Right ventricle myocardium superior (tissue), 1 donor: ENCODE data around the gene FRS3. TPM values are rescaled to one million over a fixed set of nuclear protein-coding genes. Genes with fewer than 3 reads are reported as not detected.

Source experiments
- ATAC-seq: fragments of 200-7000 bp; cut with Tn5 transposase; one replicate; pipeline ENCODE4 v1.9.1; 2020; ENCODE audit warnings: mild to moderate bottlenecking; ENCODE audit not compliant: poor library complexity
- DNase-seq: peaks from one replicate; pipeline ENCODE4 v3.0.0-alpha.2; 2020
- intact Hi-C: fragments of 100-400 bp; cut with DNase I; formaldehyde crosslinking; loops from one replicate; pipeline ENCODE4 v1.11.2; 2022
- total RNA-seq: library from RNA; stranded (reverse); fragmentation: NEBNext Ultra II Directional; extraction: Animal tissue kit (Norgen Biotek cat#: 25700); gene quantifications from one replicate; pipeline ENCODE4 v1.2.1, GENCODE V29; 2021
- donor health status: DM: no; HTN: yes; CAD: no; lungs with severe emphysema.

Gene FRS3
- total RNA-seq, 1 donor from 2014 or later = 4.8 TPM

DNA sequence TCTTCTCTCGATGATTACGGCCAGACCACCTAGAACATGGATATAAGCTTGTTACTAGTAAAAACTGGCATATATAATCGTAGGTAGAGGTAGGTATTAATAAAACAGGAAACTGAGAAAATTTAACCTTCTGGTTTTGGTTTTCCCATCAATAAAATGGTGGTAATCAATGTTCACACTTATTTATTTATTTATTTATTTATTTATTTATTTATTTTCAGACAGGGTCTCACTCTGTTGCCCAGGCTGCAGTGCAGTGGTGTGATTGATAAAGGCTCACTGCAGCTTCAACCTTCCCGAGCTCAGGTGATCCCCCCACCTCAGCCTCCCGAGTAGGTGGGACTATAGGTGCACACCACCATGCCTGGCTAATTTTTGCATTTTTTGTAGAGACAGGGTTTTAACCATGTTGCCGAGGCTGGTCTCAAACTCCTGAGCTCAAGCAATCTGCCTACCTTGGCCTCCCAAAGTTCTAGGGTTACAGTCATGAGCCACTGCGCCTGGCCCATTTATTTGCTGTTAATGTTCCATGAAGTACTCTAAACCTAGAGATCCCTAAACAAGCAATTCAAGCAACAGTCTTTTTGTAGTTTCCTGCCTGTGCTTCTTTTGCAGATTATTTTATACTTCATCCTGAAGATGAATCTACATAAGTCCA lies 19.3 kb upstream of the FRS3 start:
- intact Hi-C loops = loop anchor here (10.0 kb wide), 1 partner anchor 96 kb away; the partner anchor contains the start of gene USP49
- DNase-seq (no peak), ATAC-seq (no peak)

DNA sequence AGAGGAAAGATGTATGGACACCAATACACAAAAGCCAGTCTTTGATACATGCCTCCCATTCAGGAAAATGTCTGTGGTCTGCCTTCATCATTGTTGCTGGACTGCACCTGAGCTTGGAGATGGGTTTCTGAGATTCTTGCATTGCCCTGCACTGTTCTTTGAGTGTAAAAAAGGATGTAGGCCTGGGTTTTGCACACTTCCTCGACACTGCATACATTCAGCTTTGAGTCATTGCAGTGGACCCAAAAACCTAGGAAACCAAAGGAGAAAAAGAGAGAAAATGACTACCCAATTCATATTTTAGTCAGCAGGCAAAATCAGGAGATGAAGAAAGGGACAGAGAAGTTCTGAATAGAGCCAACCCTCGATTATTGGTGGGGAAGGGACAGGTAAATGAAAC lies 16.8 kb upstream of the FRS3 start:
- no peak for ATAC-seq
- intact Hi-C loops = loop anchor here (10.0 kb wide), 1 partner anchor 98 kb away; the partner anchor contains the start of gene USP49

DNA sequence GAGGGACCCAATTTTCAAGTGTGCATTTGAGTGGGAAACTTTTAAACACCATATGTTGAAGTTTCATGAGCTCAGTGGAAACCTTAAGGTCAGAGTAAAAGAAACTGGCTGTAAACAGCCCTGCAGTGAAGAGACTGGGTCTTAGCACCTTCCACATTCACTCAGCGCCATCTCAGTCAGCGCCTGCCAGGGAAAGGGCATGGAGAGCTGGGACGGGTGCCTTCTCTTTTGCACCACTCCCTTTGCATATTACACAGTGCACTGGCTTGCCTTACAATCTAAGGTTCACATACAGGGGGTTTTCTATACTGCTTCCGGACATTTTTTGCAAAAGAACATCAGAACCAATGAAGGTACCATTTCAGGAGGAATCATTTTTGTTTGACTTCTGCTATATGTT lies 12.3 kb upstream of the FRS3 start:
- peak; percentile 42 for DNase-seq
- ATAC-seq = no peak
- intact Hi-C loops = loop anchor here (10.0 kb wide), 1 partner anchor 103 kb away; the partner anchor contains the start of gene USP49

More for the DNA sequence above, 16.8 kb upstream of the FRS3 start:
- DNase-seq = no peak

DNA sequence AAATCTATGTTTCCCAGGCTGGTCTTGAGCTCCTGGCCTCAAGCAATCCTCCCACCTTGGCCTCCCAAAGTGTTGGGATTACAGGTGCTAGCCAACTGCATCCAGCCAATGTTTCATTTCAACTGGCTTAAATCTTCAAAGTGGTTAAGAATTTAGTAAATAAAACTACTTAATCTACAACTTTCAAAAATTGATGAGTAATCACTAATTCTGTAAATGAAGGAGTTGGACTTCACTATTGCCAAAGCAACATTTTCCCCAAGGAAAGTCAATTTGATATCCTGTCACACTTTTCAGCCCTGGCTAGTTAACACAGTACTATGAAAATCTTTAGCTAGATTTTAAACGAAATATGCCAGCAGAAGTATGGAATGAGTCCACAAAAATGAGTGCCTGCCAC lies 11.6 kb upstream of the FRS3 start:
- no peak for ATAC-seq

DNA sequence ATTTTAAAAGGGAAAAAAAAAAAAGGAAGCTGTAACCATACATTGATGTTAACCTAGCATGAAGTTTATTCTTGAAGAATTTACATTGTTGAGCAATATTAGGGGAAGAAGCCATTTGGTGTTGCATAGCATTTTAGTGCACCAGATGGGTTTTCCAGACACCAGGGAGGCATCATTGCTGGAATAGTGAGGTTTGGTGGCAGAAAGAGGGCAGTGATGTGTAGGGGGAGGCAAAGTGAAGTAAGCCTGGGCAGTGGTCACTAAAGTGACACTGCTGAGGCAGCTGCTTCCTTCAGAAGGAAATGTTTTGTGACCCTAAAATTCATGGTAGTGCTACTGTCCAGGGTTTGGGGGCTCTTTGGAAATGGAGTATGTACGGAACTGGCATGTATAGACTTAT lies 10.3 kb upstream of the FRS3 start:
- intact Hi-C loops = loop anchor here (10.0 kb wide), 1 partner anchor 105 kb away; the partner anchor contains the start of gene USP49
- ATAC-seq = no peak

More for the DNA sequence above, 11.6 kb upstream of the FRS3 start:
- intact Hi-C loops = loop anchor here (10.0 kb wide), 1 partner anchor 103 kb away; the partner anchor contains the start of gene USP49
- no peak for DNase-seq

DNA sequence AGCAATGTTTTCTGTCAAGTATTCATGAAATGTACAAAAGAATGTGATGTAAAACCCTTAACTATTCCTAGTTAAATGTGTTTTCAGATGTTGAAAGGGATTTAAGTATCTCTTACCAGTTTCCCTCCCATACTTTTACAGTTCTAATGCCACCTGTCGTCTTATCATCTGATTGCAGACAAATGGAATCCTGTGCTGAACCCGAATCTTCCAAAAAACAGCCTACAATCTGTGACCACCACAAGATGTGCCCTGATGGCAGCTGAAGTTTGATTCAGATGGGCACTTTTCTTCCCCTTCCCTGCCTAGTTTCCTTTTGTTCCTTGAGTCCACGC lies 9.7 kb upstream of the FRS3 start:
- no peak for DNase-seq
- intact Hi-C loops = loop anchor here (5.0 kb wide), 2 partner anchors 148 to 258 kb away; no protein-coding TSS in a partner anchor
- no peak for ATAC-seq

More for the DNA sequence above, 10.3 kb upstream of the FRS3 start:
- no peak for DNase-seq

DNA sequence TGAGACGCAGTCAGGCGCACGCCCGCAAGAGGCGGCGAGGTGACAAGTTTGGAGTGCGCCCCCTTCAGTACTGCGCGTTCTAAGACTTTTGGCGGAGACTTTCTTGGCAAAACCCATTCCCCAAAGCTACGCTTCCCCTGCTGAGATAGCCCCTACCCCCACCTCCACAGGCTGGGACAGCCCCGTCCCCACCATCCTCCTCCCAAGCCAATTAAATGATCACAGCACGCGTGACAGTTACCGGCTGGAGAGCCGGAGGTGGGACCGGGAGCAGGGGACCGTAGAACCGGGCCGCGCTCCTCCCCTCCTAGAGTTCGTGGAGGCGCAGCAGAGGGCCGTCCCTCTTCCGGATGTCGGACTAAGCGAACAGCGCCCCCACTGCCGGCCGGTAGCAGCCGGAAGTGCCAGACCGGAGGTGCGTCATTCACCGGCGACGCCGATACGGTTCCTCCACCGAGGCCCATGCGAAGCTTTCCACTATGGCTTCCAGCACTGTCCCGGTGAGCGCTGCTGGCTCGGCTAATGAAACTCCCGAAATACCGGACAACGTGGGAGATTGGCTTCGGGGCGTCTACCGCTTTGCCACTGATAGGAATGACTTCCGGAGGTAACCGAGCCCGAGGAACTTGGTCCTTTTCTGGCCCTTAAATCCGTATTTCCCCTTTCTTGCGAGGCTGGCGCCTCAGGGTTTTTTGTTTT lies 7.7 kb upstream of the FRS3 start, which contains the start of gene TOMM6:
Gene TOMM6, plus strand, starts transcription at position 476 of the 699 bp plus-strand sequence. Its CDS starts 4 bp downstream, at position 480.
- peak; percentile 88 for ATAC-seq
- peak; percentile 98 for DNase-seq
- intact Hi-C loops = loop anchor here (2.0 to 5.0 kb wide), 3 partner anchors 133 to 260 kb away; partner anchors contain the start of genes BYSL and MED20

DNA sequence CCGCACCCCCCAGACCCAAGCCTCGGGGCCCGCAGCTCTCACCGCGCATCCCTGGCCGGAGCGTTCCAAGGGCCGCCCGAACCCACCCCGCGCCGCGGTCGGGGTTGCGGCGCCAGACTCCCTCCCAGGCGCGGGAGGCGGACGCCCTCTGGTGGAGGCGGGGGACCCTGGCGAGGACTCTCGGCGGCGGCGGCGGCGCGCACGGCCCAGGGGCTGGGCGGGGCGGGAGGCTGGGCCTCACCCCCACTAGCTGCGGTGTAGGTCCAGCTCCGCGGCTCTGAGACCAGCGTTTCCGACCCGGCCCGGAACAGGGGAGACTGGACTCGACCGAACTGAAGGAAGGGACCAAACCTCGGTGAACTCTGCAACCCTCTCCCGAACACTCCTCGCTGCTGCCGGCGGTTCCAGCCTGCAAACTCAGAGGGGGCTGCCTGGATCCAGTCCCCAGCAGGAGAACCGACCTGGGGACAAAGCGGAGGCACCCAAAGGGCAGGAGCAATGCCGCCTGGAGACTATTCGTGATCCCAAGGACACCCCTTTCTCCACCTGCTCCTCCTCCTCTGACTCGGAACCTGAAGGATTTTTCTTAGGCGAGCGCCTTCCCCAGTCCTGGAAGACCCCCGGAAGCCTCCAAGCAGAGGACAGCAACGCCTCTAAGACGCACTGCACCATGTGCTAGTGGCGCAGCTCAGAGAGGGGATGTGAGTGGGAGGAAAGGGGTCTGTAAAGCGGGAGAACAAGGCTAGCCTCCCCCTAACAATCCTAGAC lies 6.9 kb upstream of the FRS3 start:
- DNase-seq (peak; percentile 94), ATAC-seq (peak; percentile 92)
- intact Hi-C loops = loop anchor here (2.0 to 5.0 kb wide), 3 partner anchors 134 to 261 kb away; partner anchors contain the start of genes BYSL and MED20

DNA sequence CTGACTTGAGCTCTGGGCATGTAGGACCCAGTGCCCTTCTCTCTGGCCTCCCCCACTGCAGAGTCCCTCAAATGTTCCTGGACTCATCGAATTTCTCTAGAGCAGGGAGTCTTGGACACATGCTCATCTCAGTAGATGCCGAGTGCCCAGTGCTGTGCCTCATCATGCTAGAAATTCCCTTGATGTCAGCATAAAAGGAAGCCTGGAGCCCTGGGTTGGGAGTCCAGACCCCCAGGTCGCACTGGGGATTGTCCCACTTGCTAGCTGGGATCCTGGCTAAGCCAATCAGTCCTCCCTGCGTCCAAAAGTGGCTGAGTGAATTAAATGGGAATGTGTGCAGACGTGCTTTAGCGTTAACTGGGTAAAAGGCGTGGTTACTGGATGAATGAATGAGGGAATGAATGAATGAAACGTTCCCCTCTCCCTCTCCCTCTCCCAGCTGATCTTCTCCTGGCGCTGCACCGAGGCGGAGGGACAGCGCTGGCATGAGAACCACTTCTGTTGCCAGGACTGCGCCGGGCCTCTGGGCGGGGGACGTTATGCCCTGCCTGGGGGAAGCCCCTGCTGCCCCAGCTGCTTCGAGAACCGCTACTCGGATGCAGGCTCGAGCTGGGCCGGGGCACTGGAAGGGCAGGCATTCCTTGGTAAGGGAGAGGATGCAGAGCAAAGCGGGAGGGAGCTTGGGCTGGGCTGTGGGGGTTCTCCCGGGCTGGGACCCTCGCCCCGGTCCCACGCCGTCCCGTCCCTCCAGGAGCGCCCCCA lies 6.2 kb upstream of the FRS3 start:
- ATAC-seq = peak; percentile 4
- intact Hi-C loops = loop anchor here (2.0 to 5.0 kb wide), 3 partner anchors 135 to 261 kb away; partner anchors contain the start of genes BYSL and MED20
- peak; percentile 62 for DNase-seq

DNA sequence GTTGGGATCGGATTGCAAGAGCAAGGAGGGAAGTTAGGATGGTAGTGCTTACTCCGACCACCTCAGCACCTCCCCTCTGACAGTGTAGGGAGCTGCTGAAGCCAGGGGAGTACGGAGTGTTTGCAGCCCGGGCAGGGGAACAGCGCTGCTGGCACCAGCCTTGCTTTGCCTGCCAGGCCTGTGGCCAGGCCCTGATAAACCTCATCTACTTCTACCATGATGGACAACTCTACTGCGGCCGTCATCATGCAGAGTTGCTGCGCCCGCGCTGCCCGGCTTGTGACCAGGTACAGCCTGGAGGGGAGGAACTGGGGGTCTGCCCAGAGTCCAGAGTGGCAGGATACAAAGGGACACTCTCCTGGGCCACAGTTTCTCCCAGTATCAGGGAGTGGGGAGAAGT lies 5.6 kb upstream of the FRS3 start:
- ATAC-seq (peak; percentile 4), DNase-seq (peak; percentile 62)
- intact Hi-C loops = loop anchor here (5.0 kb wide), 2 partner anchors 152 to 262 kb away; no protein-coding TSS in a partner anchor

DNA sequence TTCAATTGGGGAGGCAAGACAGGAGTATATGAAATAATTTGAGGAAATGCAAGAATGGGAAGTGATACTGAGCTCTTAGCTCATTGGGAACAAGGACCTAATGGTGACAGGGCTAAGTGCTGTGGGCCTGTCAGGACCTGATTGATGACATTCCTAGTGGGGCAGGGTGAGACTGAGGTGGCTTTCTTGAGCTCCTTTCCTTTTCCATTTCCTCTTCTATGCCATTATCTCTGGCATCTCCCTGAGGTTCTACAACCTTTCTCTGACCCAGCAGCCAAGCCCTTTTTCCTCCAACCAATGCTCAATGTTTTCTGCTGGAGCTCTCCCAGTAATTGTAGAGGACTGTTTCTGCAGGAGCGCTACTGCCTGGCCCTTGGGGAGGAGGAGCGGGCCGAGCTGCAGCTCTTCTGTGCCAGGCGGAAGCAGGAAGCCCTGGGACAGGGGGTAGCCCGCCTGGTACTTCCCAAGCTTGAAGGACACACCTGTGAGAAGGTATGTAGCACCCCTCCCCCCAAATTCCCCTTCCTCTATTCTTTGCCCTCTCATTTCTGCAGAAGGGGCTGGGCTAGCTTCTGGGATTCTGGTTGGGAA lies 5.0 kb upstream of the FRS3 start:
- intact Hi-C loops = loop anchor here (5.0 kb wide), 2 partner anchors 153 to 263 kb away; no protein-coding TSS in a partner anchor
- no peak for ATAC-seq
- peak; percentile 38 for DNase-seq

DNA sequence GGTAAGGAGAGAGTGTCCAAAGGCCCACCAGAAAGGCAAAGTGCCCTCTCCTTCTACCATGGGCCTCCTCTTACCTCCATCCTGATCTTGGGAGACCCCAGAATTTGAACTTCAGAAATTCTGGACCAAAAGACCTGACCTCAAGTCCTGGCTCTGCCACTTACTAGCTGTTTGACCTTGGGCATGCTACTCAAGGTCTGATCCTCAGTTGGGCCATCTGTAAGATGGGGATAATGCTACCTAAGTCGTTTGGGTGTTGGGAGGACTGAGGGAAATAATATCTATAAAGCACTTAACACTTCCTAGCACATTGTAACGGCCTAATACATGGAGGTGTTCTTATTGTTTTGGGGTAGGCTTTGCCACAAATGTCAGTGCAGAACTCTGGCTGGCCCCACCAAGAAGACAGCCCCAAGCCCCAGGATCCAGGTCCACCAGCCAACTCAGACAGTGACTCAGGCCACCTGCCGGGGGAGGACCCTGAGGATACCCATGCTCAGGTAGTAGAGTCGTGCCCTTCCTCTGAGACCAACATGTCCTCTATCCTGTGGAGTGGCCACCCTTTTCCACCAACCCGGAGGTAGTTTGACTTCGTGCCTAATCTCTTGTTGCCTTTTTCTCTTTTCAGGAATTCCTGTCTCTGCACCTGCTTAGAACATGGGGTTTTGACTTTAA lies 3.5 kb upstream of the FRS3 start:
- DNase-seq = peak; percentile 5
- intact Hi-C loops = no loop called here
- no peak for ATAC-seq

DNA sequence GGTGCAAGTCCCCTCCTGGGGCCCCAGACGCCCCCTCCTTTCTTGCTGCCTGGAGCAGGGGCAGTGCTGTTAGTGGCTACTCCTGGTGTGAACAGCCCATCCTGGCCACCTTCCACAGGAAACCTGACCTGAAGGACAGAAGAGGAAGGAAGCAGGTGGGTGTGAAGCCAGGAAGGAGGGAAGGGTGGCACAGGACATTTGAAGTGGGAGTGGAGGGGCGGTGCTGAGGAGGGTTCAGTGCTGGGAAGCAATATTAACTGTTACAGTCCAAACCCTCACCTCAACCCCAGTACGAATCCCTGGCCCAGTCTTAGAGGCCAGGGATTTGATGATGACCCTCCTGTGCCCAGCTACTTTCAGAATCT lies 1.6 kb upstream of the FRS3 start:
- ATAC-seq (no peak), DNase-seq (peak; percentile 53)
- intact Hi-C loops = no loop called here

DNA sequence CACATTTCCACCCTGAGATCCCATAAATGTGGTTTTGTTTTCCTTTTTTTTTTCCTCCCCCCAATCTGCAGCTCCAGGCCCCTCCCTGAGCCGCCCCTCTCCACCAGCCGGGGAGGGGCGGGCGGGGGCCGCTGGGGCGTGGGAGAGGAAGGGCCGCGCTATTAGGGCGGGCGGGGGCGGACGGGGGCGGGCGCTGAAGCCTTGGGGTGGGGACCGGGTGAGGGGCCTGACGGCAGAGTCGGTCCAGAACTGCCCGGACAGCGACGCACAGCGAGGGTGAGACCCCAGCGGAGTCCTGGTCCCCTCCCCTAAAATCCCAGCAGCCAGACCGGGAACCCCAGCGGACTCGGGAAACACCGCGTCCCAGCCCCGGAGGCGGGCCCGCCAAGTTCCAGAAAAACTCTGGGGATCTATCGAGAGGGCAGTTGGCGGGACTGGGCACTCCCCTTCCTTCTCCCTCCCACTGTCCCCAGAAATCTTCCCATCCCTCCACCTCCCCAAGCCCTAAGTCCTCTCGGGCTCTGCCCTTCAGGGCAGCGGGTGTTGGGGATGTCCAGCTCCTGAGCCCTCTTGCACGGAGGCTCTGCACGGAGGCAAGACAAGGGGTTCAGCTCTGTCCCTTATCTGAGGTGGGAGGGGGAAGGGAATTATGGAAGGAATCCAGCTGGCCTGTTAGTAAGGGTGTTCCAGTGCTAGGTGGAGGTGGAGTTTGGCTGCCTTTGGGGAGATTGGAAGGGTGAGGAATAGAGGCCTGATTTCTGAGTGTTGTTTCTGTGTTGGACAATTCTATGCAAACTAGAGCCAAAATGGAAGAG lies 1.1 kb upstream of the FRS3 start, which contains the start of gene PRICKLE4:
Gene PRICKLE4, plus strand, starts transcription at position 232 of the 815 bp plus-strand sequence. CDS start 2,692 bp downstream, outside the sequence.
- intact Hi-C loops = no loop called here
- ATAC-seq (peak; percentile 53), DNase-seq (peak; percentile 69)

DNA sequence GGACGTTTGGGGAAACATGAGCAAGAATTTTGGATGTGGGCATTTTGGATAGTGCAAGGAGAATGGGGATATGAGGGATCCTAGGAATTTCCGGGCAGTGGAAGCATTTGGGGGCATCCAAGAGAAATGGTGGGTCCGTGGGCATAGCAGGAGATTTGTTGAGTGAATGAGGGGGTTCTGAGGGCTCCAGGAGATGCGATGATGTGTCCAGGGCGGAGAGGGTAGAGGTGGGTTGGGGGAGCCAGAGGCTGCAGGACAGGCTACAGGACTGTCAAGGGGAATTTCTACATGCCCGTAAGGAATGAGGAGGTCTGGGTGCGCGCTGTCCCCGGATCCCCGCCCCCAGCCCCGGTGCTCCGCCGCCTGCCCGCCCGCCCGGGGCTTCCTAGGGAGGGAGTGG lies 364 bp downstream of the FRS3 start:
- no peak for ATAC-seq
- intact Hi-C loops = loop anchor here (5.0 to 10.0 kb wide), 3 partner anchors 175 to 385 kb away; no protein-coding TSS in a partner anchor
- DNase-seq = no peak

DNA sequence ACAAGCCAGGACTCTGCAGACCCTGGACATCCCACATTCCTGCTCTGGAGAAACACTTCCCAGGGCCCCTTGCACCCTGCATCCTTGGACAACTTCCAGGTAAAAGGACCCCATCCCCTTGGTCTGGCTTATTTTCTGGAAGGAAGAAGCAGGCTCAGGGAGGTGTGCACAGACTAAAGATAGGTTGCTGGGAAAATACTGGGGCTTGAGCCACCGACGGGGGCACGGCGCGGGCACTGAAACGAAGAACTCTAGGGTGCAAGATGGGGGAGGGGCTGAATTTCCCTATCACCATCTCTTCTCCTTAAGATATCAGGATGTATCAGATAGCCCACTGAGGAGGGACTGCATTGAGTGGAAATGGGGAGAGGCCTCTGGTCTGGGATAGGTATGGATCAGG lies 805 bp downstream of the FRS3 start:
- intact Hi-C loops = loop anchor here (5.0 to 10.0 kb wide), 3 partner anchors 174 to 386 kb away; no protein-coding TSS in a partner anchor
- ATAC-seq (no peak), DNase-seq (no peak)
